Mesendoderm (in vitro differentiated cells): ENCODE data around the gene AKNA.

Experiments
- DNase-seq: peaks from one replicate; pipeline ENCODE4 v3.0.0; 2013
- H2AK5ac ChIP-seq: 2 replicates; pipeline ENCODE4 v1.6.1; 2013; ENCODE audit warnings: low read length, inconsistent platforms
- H2BK120ac ChIP-seq: 2 replicates; pipeline ENCODE4 v1.6.1; 2013; ENCODE audit warnings: low read depth, mild to moderate bottlenecking, low read length, moderate library complexity, mixed read lengths
- H2BK15ac ChIP-seq: replicated peaks from 2 replicates; pipeline ENCODE4 v1.6.1; 2013; ENCODE audit warnings: low read depth, mild to moderate bottlenecking, moderate library complexity
- H2BK5ac ChIP-seq: 2 replicates; pipeline ENCODE4 v1.6.1; 2013; ENCODE audit warnings: low read length, inconsistent platforms
- H3K18ac ChIP-seq: 2 replicates; pipeline ENCODE4 v1.6.1; 2013; ENCODE audit warnings: mild to moderate bottlenecking, low read length, mixed read lengths
- H3K23ac ChIP-seq: one replicate; pipeline ENCODE4 v1.6.1; 2013; ENCODE audit warnings: low read length
- H3K27ac ChIP-seq: 2 replicates; pipeline ENCODE4 v1.5.1; 2013; ENCODE audit warnings: low read depth, mild to moderate bottlenecking, inconsistent platforms, low read length, moderate library complexity
- H3K27me3 ChIP-seq: 2 replicates; pipeline ENCODE4 v1.6.1; 2013; ENCODE audit warnings: low read length, control low read depth, mild to moderate bottlenecking, inconsistent platforms; ENCODE audit not compliant: insufficient read depth, poor library complexity
- H3K36me3 ChIP-seq: 2 replicates; pipeline ENCODE4 v1.6.1; 2013; ENCODE audit warnings: low read length, inconsistent platforms; ENCODE audit not compliant: control insufficient read depth, insufficient read depth
- H3K4ac ChIP-seq: one replicate; pipeline ENCODE4 v1.6.1; 2013; ENCODE audit warnings: low read depth, mild to moderate bottlenecking, low read length, moderate library complexity
- H3K4me1 ChIP-seq: 2 replicates; pipeline ENCODE4 v1.6.1; 2013; ENCODE audit warnings: low read depth, low read length, inconsistent platforms; ENCODE audit not compliant: control insufficient read depth
- H3K4me2 ChIP-seq: 2 replicates; pipeline ENCODE4 v1.6.1; 2013; ENCODE audit warnings: low read length
- H3K4me3 ChIP-seq: 2 replicates; pipeline ENCODE4 v1.5.1; 2013; ENCODE audit warnings: mild to moderate bottlenecking, low read length
- H3K56ac ChIP-seq: one replicate; pipeline ENCODE4 v1.6.1; 2013; ENCODE audit warnings: low read length
- H3K79me1 ChIP-seq: 2 replicates; pipeline ENCODE4 v1.6.1; 2013; ENCODE audit warnings: low read length, inconsistent platforms
- H3K79me2 ChIP-seq: 2 replicates; pipeline ENCODE4 v1.6.1; 2013; ENCODE audit warnings: mild to moderate bottlenecking, low read length; ENCODE audit not compliant: control insufficient read depth, insufficient read depth
- H3K9ac ChIP-seq: 2 replicates; pipeline ENCODE4 v1.6.1; 2013; ENCODE audit warnings: low read length, inconsistent platforms
- H4K5ac ChIP-seq: one replicate; pipeline ENCODE4 v1.6.1; 2013; ENCODE audit warnings: low read length
- H4K8ac ChIP-seq: one replicate; pipeline ENCODE4 v1.6.1; 2013; ENCODE audit warnings: low read depth, mild to moderate bottlenecking, control low read depth, low read length, moderate library complexity
- WGBS: extraction: QIAGEN DNeasy Blood & Tissue Kit; methylation state at CpG from one replicate; pipeline ENCODE4 v1.1.7; 2013; ENCODE audit warnings: low lambda C conversion rate, missing lambda C conversion rate; ENCODE audit not compliant: insufficient coverage; ENCODE audit errors: extremely low coverage; 5-methylcytosine and 5-hydroxymethylcytosine counted together

Gene AKNA

DNA sequence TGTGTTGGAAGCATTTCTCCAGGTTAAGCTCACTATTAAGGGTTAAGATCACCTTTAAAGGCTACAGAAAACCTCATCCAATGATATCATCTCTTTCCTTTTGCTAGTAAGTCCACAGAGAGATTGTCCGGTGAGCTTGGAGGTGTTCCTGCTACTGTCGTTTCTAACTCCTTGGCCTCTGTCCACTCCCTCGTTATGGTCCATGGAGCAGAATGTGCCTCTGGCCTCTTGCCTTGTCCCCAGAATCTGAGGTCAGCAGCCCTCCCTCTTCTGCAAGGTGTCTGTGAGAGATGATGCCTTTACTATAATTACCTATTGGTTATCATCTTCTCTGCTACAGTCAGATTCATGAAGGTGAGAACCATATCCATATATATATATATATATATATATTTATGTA, 43.1 kb downstream of the AKNA start:
- WGBS, result no CpG with 5 or more reads among the region's 3 CpGs
- H3K23ac ChIP-seq, result no peak overlapping the region
- no peak overlapping the region for H3K9ac ChIP-seq
- no peaks in the 10 kb centered on the region for H3K27me3 ChIP-seq
- no peak overlapping the region for H2BK15ac ChIP-seq
- H4K8ac ChIP-seq, result no peak overlapping the region
- no peak overlapping the region for H3K4ac ChIP-seq
- H3K4me1 ChIP-seq, result peaks cover 3% of the 10 kb centered on the region
- H3K79me2 ChIP-seq, result no peaks in the 10 kb centered on the region
- H3K27ac ChIP-seq, result no peak overlapping the region
- no peak overlapping the region for H3K4me2 ChIP-seq
- no peak overlapping the region for H2AK5ac ChIP-seq
- H3K18ac ChIP-seq, result no peak overlapping the region
- no peak overlapping the region for H2BK5ac ChIP-seq
- DNase-seq, result no peak
- H2BK120ac ChIP-seq, result no peak overlapping the region
- H3K36me3 ChIP-seq, result no peaks in the 10 kb centered on the region
- H3K56ac ChIP-seq, result no peak overlapping the region
- no peak overlapping the region for H4K5ac ChIP-seq
- no peak overlapping the region for H3K4me3 ChIP-seq
- H3K79me1 ChIP-seq, result no peaks in the 10 kb centered on the region

GRCh38 chr9:114344188-114344566, 43.6 kb downstream of the AKNA start:
- Histone ChIP-seq H3K4me3 (no peak overlapping the region), H4K5ac (no peak overlapping the region), H2BK5ac (no peak overlapping the region), H3K36me3 (no peaks in the 10 kb centered on the region), H3K27ac (no peak overlapping the region), H3K79me2 (no peaks in the 10 kb centered on the region), H3K4me2 (no peak overlapping the region), H3K79me1 (no peaks in the 10 kb centered on the region), H3K23ac (no peak overlapping the region), H3K27me3 (no peaks in the 10 kb centered on the region), H2BK120ac (no peak overlapping the region), H3K56ac (no peak overlapping the region), H4K8ac (no peak overlapping the region), H3K9ac (no peak overlapping the region), H3K18ac (no peak overlapping the region), H3K4me1 (no peaks in the 10 kb centered on the region), H3K4ac (no peak overlapping the region), H2AK5ac (no peak overlapping the region), H2BK15ac (no peak overlapping the region)
- no peak for DNase-seq
- no CpG with 5 or more reads among the region's 11 CpGs for WGBS

- Histone ChIP-seq H4K5ac (no peak overlapping the region), H2BK5ac (no peak overlapping the region), H3K4me2 (no peak overlapping the region), H2BK120ac (no peak overlapping the region), H3K36me3 (no peaks in the 10 kb centered on the region), H3K4me1 (no peaks in the 10 kb centered on the region), H3K56ac (no peak overlapping the region), H3K79me2 (no peaks in the 10 kb centered on the region), H2BK15ac (no peak overlapping the region), H3K4me3 (no peak overlapping the region), H4K8ac (no peak overlapping the region), H3K27me3 (no peaks in the 10 kb centered on the region), H3K27ac (no peak overlapping the region), H3K79me1 (no peaks in the 10 kb centered on the region), H3K9ac (no peak overlapping the region), H2AK5ac (no peak overlapping the region), H3K23ac (no peak overlapping the region), H3K18ac (no peak overlapping the region), H3K4ac (no peak overlapping the region)
- DNase-seq, result no peak
- WGBS, result no CpG with 5 or more reads among the region's 9 CpGs
Observed at GRCh38 chr9:114343471-114344187, 44.2 kb downstream of the AKNA start.

GRCh38 chr9:114342755-114343440, 44.9 kb downstream of the AKNA start:
- Histone ChIP-seq H2BK5ac (no peak overlapping the region), H2BK15ac (no peak overlapping the region), H3K9ac (no peak overlapping the region), H3K18ac (no peak overlapping the region), H3K4me2 (no peak overlapping the region), H2AK5ac (no peak overlapping the region), H3K4ac (no peak overlapping the region), H3K23ac (no peak overlapping the region), H3K36me3 (no peaks in the 10 kb centered on the region), H4K5ac (no peak overlapping the region), H2BK120ac (no peak overlapping the region), H3K27ac (no peak overlapping the region), H3K27me3 (no peaks in the 10 kb centered on the region), H3K79me2 (no peaks in the 10 kb centered on the region), H3K4me1 (no peaks in the 10 kb centered on the region), H3K79me1 (no peaks in the 10 kb centered on the region), H3K4me3 (no peak overlapping the region), H4K8ac (no peak overlapping the region), H3K56ac (no peak overlapping the region)
- DNase-seq, result no peak
- WGBS, result no CpG with 5 or more reads among the region's 5 CpGs

DNA sequence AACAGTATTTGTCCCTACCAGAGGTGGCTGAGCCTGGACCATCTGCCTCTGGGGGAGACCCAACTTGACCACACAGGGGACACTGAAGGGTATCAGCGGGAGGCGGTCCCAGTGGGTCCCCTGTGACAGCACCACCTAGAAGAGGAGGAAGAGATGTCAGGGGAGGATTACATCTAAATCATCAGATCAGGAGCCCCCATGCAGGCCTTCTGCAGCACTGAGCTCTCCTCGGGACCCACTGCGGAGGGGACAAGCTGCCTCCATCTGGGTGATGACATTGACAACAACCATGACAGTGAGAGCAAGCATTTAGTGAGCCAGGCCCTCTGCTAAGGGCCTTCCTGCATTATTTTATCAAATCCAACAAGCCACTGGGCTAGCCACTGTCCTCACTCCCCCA, 45.8 kb downstream of the AKNA start:
- no peak overlapping the region for H3K4me2 ChIP-seq
- no peaks in the 10 kb centered on the region for H3K79me1 ChIP-seq
- no peaks in the 10 kb centered on the region for H3K36me3 ChIP-seq
- no peak overlapping the region for H3K9ac ChIP-seq
- no peak overlapping the region for H2AK5ac ChIP-seq
- H3K79me2 ChIP-seq, result no peaks in the 10 kb centered on the region
- no peak overlapping the region for H2BK5ac ChIP-seq
- H3K27ac ChIP-seq, result no peak overlapping the region
- no peak overlapping the region for H2BK15ac ChIP-seq
- H3K23ac ChIP-seq, result no peak overlapping the region
- H4K8ac ChIP-seq, result no peak overlapping the region
- H2BK120ac ChIP-seq, result no peak overlapping the region
- DNase-seq, result no peak
- H3K4me3 ChIP-seq, result no peak overlapping the region
- no peak overlapping the region for H3K56ac ChIP-seq
- no peaks in the 10 kb centered on the region for H3K4me1 ChIP-seq
- no peak overlapping the region for H4K5ac ChIP-seq
- WGBS, result no CpG with 5 or more reads among the region's 4 CpGs
- no peaks in the 10 kb centered on the region for H3K27me3 ChIP-seq
- H3K18ac ChIP-seq, result no peak overlapping the region
- H3K4ac ChIP-seq, result no peak overlapping the region
